OCI-LY3 (cell line): Measurements from ENCODE around the gene DIS3L.
"Not testable (repeated sequence)": the region's sequence is repeated elsewhere in the genome, so short reads cannot be mapped to it uniquely, and the experiment has no call there.

Source experiments
- H2AFZ ChIP-seq: fragments of 200-600, 300-600 bp; shearing (Covaris generic); 2 replicates; pipeline ENCODE4 v1.6.0; 2014; ENCODE audit warnings: antibody characterized with exemption, low read depth, low read length
- H3K27ac ChIP-seq: fragments of 200-600, 300-600 bp; sonication (generic); 2 replicates; pipeline ENCODE4 v1.5.1; 2014; ENCODE audit warnings: mild to moderate bottlenecking, low read length, moderate library complexity, mixed read lengths
- H3K27me3 ChIP-seq: fragments of 200-600, 300-600 bp; sonication (generic); 2 replicates; pipeline ENCODE4 v1.6.1; 2014; ENCODE audit warnings: low read depth, low read length, mixed read lengths
- H3K36me3 ChIP-seq: fragments of 200-600, 300-600 bp; sonication (generic); replicated peaks from 2 replicates; pipeline ENCODE3; 2014; ENCODE audit warnings: low read depth, low read length, mixed read lengths
- H3K4me1 ChIP-seq: fragments of 300-600, 200-600 bp; sonication (generic); 2 replicates; pipeline ENCODE4 v1.6.1; 2014; ENCODE audit warnings: low read length, mixed read lengths
- H3K4me2 ChIP-seq: fragments of 200-600, 300-600 bp; sonication (generic); 2 replicates; pipeline ENCODE4 v1.6.1; 2014; ENCODE audit warnings: low read length, mixed read lengths
- H3K4me3 ChIP-seq: fragments of 300-600, 200-600 bp; sonication (generic); 2 replicates; pipeline ENCODE4 v1.5.1; 2014; ENCODE audit warnings: antibody characterized with exemption, mild to moderate bottlenecking, low read length, moderate library complexity
- H3K79me2 ChIP-seq: fragments of 300-600, 200-600 bp; shearing (Covaris generic); 2 replicates; pipeline ENCODE4 v1.6.1; 2014; ENCODE audit warnings: mild to moderate bottlenecking, low read length, mixed read lengths
- H3K9ac ChIP-seq: fragments of 300-600, 200-600 bp; shearing (Covaris generic); 2 replicates; pipeline ENCODE4 v1.6.0; 2014; ENCODE audit warnings: mild to moderate bottlenecking, low read length, moderate library complexity
- H3K9me3 ChIP-seq: fragments of 200-600, 300-600 bp; shearing (Covaris generic); 2 replicates; pipeline ENCODE4 v1.6.1; 2014; ENCODE audit warnings: low read length, mixed read lengths; ENCODE audit not compliant: insufficient read depth
- H4K20me1 ChIP-seq: fragments of 200-600, 300-600 bp; sonication (generic); 2 replicates; pipeline ENCODE4 v1.6.1; 2016; ENCODE audit warnings: low read length, mixed read lengths; ENCODE audit not compliant: insufficient read depth
- CTCF ChIP-seq: fragments of 200-600, 300-600 bp; sonication (generic); IDR thresholded peaks from 2 replicates; pipeline ENCODE4 v1.5.1; 2014; ENCODE audit warnings: antibody characterized with exemption, low read length, low read depth
- EZH2phosphoT487 ChIP-seq: fragments of 200-600 bp; shearing (Covaris generic); IDR thresholded peaks from 2 replicates; pipeline ENCODE4 v1.6.1; 2018; ENCODE audit warnings: antibody characterized with exemption, mixed run types, low read depth

Gene DIS3L

DNA sequence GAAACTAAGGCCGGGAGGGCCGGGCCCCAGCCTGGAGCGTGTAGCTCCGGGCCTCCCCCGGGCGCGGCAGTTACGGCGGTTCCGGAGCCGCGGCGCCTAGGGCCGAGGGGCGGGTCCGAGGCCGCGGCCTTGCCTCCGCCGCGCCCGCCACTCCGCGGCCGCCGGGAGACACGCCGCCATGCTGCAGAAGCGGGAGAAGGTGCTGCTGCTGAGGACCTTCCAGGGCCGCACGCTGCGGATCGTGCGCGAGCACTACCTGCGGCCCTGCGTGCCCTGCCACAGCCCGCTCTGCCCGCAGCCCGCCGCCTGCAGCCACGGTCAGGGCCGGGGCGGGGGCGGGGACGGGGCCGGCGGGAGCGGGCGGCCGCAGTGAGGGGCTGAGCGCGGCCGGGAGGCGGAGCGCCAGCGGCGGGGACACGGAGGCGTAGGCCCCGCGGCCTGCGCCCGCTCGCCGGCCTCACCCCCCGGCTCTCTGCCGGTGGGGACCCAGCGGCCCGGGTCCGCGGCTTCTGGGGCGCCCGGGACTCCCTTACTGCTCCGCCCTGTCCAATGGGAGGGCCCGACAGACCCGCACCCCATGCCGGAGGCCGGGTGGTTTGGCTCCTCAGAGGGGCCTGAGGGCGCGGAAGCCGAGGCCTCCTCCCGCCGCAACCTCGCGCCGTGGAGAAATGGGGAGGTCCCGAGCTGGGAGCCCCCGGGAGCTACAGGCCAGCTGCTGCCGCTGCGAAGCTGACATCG lies at the start of gene DIS3L:
Gene DIS3L (plus strand): TSS at position 150 of the 738 bp plus-strand sequence. CDS start 29 bp downstream, at position 179.
- H2AFZ ChIP-seq = peak within 1 kb of the TSS; percentile 96
- peaks cover 24% of the 10 kb centered on the region for H3K4me1 ChIP-seq
- TF ChIP-seq EZH2phosphoT487 (no peak), CTCF (no peak)
- H3K27ac ChIP-seq = peak within 1 kb of the TSS; percentile 80
- H3K4me2 ChIP-seq = peak within 1 kb of the TSS; percentile 99
- H3K79me2 ChIP-seq = peaks cover 30% of the 10 kb centered on the region
- H3K9me3 ChIP-seq = no peaks in the 10 kb centered on the region
- no peaks in the 10 kb centered on the region for H3K27me3 ChIP-seq
- no peaks in the 10 kb centered on the region for H4K20me1 ChIP-seq
- H3K36me3 ChIP-seq = peaks cover 11% of the 10 kb centered on the region
- peak within 1 kb of the TSS; percentile 83 for H3K9ac ChIP-seq
- peak within 1 kb of the TSS; percentile 94 for H3K4me3 ChIP-seq

DNA sequence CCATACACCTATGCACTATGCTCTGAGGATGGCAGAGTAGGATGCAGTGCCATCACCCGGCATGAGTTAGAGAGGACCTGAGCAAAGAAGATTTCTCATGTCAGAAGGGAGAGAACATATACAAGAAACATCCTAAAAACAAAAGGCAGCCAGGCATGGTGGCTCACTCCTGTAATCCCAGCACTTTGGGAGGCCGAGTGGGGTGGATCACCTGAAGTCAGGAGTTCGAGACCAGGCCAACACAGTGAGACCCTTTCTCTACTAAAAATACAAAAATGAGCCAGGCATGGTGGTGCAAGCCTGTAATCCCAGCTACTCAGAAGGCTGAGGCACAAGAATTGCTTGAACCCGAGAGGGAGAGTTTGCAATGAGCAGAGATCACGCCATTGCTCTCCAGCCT lies 47.5 kb upstream of the DIS3L start:
- not testable (repeated sequence) for H3K27ac ChIP-seq, H3K9ac ChIP-seq, H3K36me3 ChIP-seq, H2AFZ ChIP-seq, H3K9me3 ChIP-seq, H4K20me1 ChIP-seq, H3K4me1 ChIP-seq, H3K4me2 ChIP-seq, H3K79me2 ChIP-seq, H3K4me3 ChIP-seq
- H3K27me3 ChIP-seq = peaks cover 26% of the 10 kb centered on the region

DNA sequence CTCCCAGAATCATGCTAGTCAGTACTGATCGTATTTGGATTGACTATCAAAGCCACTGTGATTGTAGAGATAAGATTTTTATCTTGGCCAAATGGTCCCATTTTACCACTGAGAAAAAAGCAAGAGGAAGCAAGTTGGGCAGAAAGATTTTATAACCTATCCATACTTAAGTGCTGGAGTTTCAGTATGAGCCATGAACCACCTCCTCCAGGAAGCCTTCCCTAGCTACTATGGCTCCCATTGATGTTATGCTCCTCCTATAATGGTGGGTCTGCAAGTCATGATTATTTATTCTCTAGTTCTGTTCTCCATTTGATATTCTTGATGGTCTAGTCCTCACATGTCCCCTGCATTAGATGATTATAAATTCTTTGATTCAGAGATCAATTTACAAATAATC lies 46.4 kb upstream of the DIS3L start:
- no peaks in the 10 kb centered on the region for H3K36me3 ChIP-seq
- H3K9me3 ChIP-seq = no peaks in the 10 kb centered on the region
- TF ChIP-seq CTCF = no peak
- no peak for TF ChIP-seq EZH2phosphoT487
- H3K79me2 ChIP-seq = no peaks in the 10 kb centered on the region
- H3K9ac ChIP-seq = no peak overlapping the region
- no peaks in the 10 kb centered on the region for H3K4me1 ChIP-seq
- peaks cover 26% of the 10 kb centered on the region for H3K27me3 ChIP-seq
- H3K4me2 ChIP-seq = no peak overlapping the region
- H2AFZ ChIP-seq = no peak overlapping the region
- H3K4me3 ChIP-seq = no peak overlapping the region
- no peaks in the 10 kb centered on the region for H4K20me1 ChIP-seq
- no peak overlapping the region for H3K27ac ChIP-seq

DNA sequence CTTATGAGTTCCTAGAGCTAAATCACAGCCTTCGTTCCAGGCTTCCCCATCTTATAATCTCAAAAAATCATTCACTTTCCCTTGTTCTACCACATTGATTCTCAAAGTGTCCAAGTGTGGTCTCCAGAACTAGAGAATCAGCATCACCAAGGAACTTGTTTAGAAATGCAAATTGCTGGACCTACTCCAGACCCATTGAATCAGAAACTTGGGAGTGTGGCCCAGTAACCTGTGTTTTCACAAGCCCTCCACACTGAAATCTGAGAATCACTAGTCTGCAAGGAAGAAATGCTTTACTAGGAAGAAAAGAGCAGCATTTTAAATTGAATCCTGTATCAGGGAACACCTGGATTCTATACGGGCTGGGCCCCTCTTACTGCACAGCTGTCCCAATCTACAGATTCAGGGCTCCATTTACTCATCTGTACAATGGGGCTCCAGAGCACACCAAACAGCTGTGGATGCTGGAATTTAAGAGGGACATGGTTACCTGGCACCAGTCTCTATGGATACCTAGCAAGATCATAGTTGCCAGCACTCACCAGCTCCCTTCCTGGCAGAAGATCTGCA lies 43.7 kb upstream of the DIS3L start:
- H3K9ac ChIP-seq = no peak overlapping the region
- TF ChIP-seq EZH2phosphoT487 (no peak), CTCF (no peak)
- H3K79me2 ChIP-seq = no peaks in the 10 kb centered on the region
- no peaks in the 10 kb centered on the region for H4K20me1 ChIP-seq
- no peak overlapping the region for H3K4me3 ChIP-seq
- peaks cover 25% of the 10 kb centered on the region for H3K27me3 ChIP-seq
- H3K27ac ChIP-seq = no peak overlapping the region
- H3K4me2 ChIP-seq = no peak overlapping the region
- no peak overlapping the region for H2AFZ ChIP-seq
- H3K4me1 ChIP-seq = no peaks in the 10 kb centered on the region
- no peaks in the 10 kb centered on the region for H3K9me3 ChIP-seq
- H3K36me3 ChIP-seq = no peaks in the 10 kb centered on the region
